Kidney (tissue), 14 donors: ENCODE measurements around the gene ATG16L1. TPM values are rescaled to one million over a fixed set of nuclear protein-coding genes. Genes with fewer than 3 reads are reported as not detected.

Source experiments
- DNase-seq, 5 donors: peaks; one replicate each; pipeline ENCODE4 v3.0.0-alpha.2; 2013 to 2020
- FAIRE-seq: peaks from 2 replicates; lab custom pipeline; 2012; peaks lifted over from hg19 to GRCh38; lab: Jason Lieb, UNC
- H3K27ac ChIP-seq, 2 donors: one replicate each; pipeline ENCODE4 v1.7.0; 2013; ENCODE audit warnings: low read depth in 2 of 2, low read length in 2 of 2, inconsistent platforms in 1 of 2
- H3K27me3 ChIP-seq: one replicate; pipeline ENCODE4 v1.7.1; 2013; ENCODE audit warnings: low read length, inconsistent platforms; ENCODE audit not compliant: control insufficient read depth, insufficient read depth
- H3K36me3 ChIP-seq, 3 donors: one replicate each; pipeline versions ENCODE4 v1.7.0 to v1.7.1; 2013; ENCODE audit warnings: low read length in 3 of 3, control low read depth in 1 of 3, inconsistent platforms in 1 of 3; ENCODE audit not compliant: insufficient read depth in 3 of 3, control insufficient read depth in 2 of 3
- H3K4me1 ChIP-seq, 3 donors: one replicate each; pipeline versions ENCODE4 v1.7.0 to v1.7.1; 2013; ENCODE audit warnings: low read length in 3 of 3, inconsistent platforms in 1 of 3, low read depth in 1 of 3; ENCODE audit not compliant: control insufficient read depth in 2 of 3, insufficient read depth in 2 of 3
- H3K4me3 ChIP-seq, 3 donors: one replicate each; pipeline versions ENCODE4 v1.7.0 to v1.8.1; 2013; ENCODE audit warnings: low read length in 3 of 3, control low read depth in 1 of 3, inconsistent platforms in 1 of 3
- H3K9ac ChIP-seq, 3 donors: one replicate each; pipeline versions ENCODE4 v1.7.0 to v1.7.1; 2013; ENCODE audit warnings: low read length in 3 of 3, control low read depth in 1 of 3, inconsistent platforms in 1 of 3
- H3K9me3 ChIP-seq, 3 donors: one replicate each; pipeline versions ENCODE4 v1.7.0 to v1.7.1; 2013; ENCODE audit warnings: low read length in 3 of 3, control low read depth in 1 of 3, inconsistent platforms in 1 of 3; ENCODE audit not compliant: control insufficient read depth in 2 of 3, insufficient read depth in 1 of 3
- CTCF ChIP-seq: IDR thresholded peaks from 3 replicates; pipeline ENCODE4 v1.5.1; 2012; ENCODE audit warnings: mild to moderate bottlenecking, moderate library complexity, borderline replicate concordance; ENCODE audit not compliant: insufficient read depth; ENCODE audit errors: extremely low read depth
- intact Hi-C: fragments of 100-400 bp; cut with DNase I; formaldehyde crosslinking; loops from one replicate; pipeline ENCODE4 v1.11.1; 2022
- polyA plus RNA-seq: library from polyadenylated mRNA; stranded (reverse); fragments of 350-450 nt; fragmentation: Illumina TruSeq; extraction: RNeasy Lipid Tissue Mini Kit (QIAGEN cat#74804); gene quantifications from one replicate; pipeline ENCODE4 v1.2.3, GENCODE V29; 2014; ENCODE audit warnings: low read depth, low replicate concordance; ENCODE audit not compliant: insufficient read depth
- total RNA-seq: library from RNA; stranded (reverse); fragmentation: NEBNext Ultra II Directional; extraction: Animal tissue kit (Norgen Biotek cat#: 25700); gene quantifications from one replicate; pipeline ENCODE4 v1.2.1, GENCODE V29; 2021
- donor health status: control.
- donor health status: control.
- donor health status: control.
- donor health status: control.
- donor health status: control.
- donor health status: DM: yes; HTN: yes; CAD: no.
- donor health status: Normal renal cell carcinoma (clear cell type).

Gene ATG16L1
- total and polyA plus RNA-seq, 2 donors from 2014 or later: 11.7 to 30.8 TPM

- Histone ChIP-seq H3K9me3 (no peaks in the 10 kb centered on the region), H3K9ac (no peak overlapping the region), H3K4me3 (no peak overlapping the region), H3K4me1 (peaks cover 0 to 3% (median 0%) of the 10 kb centered on the region in 3 donors), H3K27ac (no peak overlapping the region), H3K36me3 (peaks cover 2 to 53% (median 26%) of the 10 kb centered on the region in 3 donors), H3K27me3 (no peaks in the 10 kb centered on the region)
- TF ChIP-seq CTCF: no peak
- DNase-seq (no peak), FAIRE-seq (no peak)
- intact Hi-C loops: loop anchor here (10.0 kb wide), 1 partner anchor 403 kb away; no protein-coding TSS in a partner anchor
Measured at GRCh38 chr2:233258211-233258610, 6.7 kb downstream of the ATG16L1 start.

- intact Hi-C loops: loop anchor here (10.0 kb wide), 1 partner anchor 405 kb away; no protein-coding TSS in a partner anchor
Measured at GRCh38 chr2:233259730-233260129, 8.3 kb downstream of the ATG16L1 start.

GRCh38 chr2:233260661-233261060 is 9.2 kb downstream of the ATG16L1 start:
- no peak overlapping the region for H3K4me3 ChIP-seq
- no peaks in the 10 kb centered on the region for H3K4me1 ChIP-seq
- DNase-seq (no peak), FAIRE-seq (no peak)
- peaks cover 2 to 74% (median 44%) of the 10 kb centered on the region in 3 donors for H3K36me3 ChIP-seq
- no peaks in the 10 kb centered on the region for H3K9me3 ChIP-seq
- H3K27me3 ChIP-seq: no peaks in the 10 kb centered on the region
- no peak overlapping the region for H3K27ac ChIP-seq
- no peak overlapping the region for H3K9ac ChIP-seq
- intact Hi-C loops: no loop called here
- TF ChIP-seq CTCF: no peak

More at GRCh38 chr2:233259730-233260129, 8.3 kb downstream of the ATG16L1 start:
- Histone ChIP-seq H3K9ac (no peak overlapping the region), H3K9me3 (no peaks in the 10 kb centered on the region), H3K27me3 (no peaks in the 10 kb centered on the region), H3K36me3 (peaks cover 2 to 68% (median 40%) of the 10 kb centered on the region in 3 donors), H3K4me1 (no peaks in the 10 kb centered on the region), H3K27ac (no peak overlapping the region), H3K4me3 (no peak overlapping the region)
- DNase-seq: no peak
- TF ChIP-seq CTCF: no peak
- no peak for FAIRE-seq
